RWPE1 (cell line): ENCODE measurements around the gene MED6.

Source experiments
- CTCF ChIA-PET: fragments of 350-600 bp; sonication (Branson Sonifier 250); formaldehyde crosslinking; extraction: SDS; loops from one replicate; lab custom pipeline; 2021; lab: Yijun Ruan, JAX
- POLR2A ChIA-PET: fragments of 400-600 bp; formaldehyde crosslinking; extraction: SDS; loops from one replicate; lab custom pipeline; 2020; ENCODE audit warnings: antibody characterized with exemption; ENCODE audit not compliant: low non-redundant PET; lab: Yijun Ruan, JAX
- DNase-seq: peaks from one replicate; pipeline ENCODE4 v3.0.0; 2012; ENCODE audit warnings: low spot score
- H3K27ac ChIP-seq: fragments of 450-650 bp; 2 replicates; pipeline ENCODE4 v1.5.1; 2017
- CTCF ChIP-seq: fragments of 450-650 bp; conservative IDR thresholded peaks from 2 replicates; pipeline ENCODE4 v1.5.1; 2017; ENCODE audit warnings: low read depth, mild to moderate bottlenecking

Gene MED6

GRCh38 chr14:70611216-70611615 lies 10.8 kb upstream of the MED6 start:
- no peak for DNase-seq
- ChIA-PET POLR2A (no interaction called here), CTCF (no interaction called here)
- H3K27ac ChIP-seq, result no peak overlapping the region
- TF ChIP-seq CTCF, result no peak

- H3K27ac ChIP-seq, result no peak overlapping the region
- ChIA-PET CTCF (interaction anchor here (0.7 kb wide), 1 partner anchor 88 kb away, joined by 3 read pairs; no protein-coding TSS in a partner anchor), POLR2A (no interaction called here)
- TF ChIP-seq CTCF, result no peak
- no peak for DNase-seq
Measured at GRCh38 chr14:70602254-70602653, 1.8 kb upstream of the MED6 start.

GRCh38 chr14:70601162-70601561 lies 707 bp upstream of the MED6 start:
- H3K27ac ChIP-seq, result peak overlapping the region; percentile 70
- ChIA-PET POLR2A (no interaction called here), CTCF (interaction anchor here (0.5 kb wide), 1 partner anchor 35 kb away, joined by 3 read pairs; no protein-coding TSS in a partner anchor)
- DNase-seq, result no peak
- no peak for TF ChIP-seq CTCF

GRCh38 chr14:70599345-70599744 lies 1.1 kb downstream of the MED6 start:
- CTCF ChIA-PET, result no interaction called here
- POLR2A ChIA-PET, result no interaction called here

GRCh38 chr14:70597731-70598130 lies 2.7 kb downstream of the MED6 start:
- CTCF ChIA-PET, result no interaction called here
- 0 out of 2 replicates have a peak overlapping the region, but pooled peaks have one; percentile 4 for H3K27ac ChIP-seq
- DNase-seq, result no peak
- no peak for TF ChIP-seq CTCF
- POLR2A ChIA-PET, result no interaction called here

More at GRCh38 chr14:70599345-70599744, 1.1 kb downstream of the MED6 start:
- TF ChIP-seq CTCF, result no peak
- no peak for DNase-seq
- no peak overlapping the region for H3K27ac ChIP-seq

GRCh38 chr14:70595443-70596185 lies 4.8 kb downstream of the MED6 start:
- DNase-seq, result no peak
- no peak for TF ChIP-seq CTCF
- ChIA-PET CTCF (no interaction called here), POLR2A (no interaction called here)
- no peak overlapping the region for H3K27ac ChIP-seq
